ENCODE results near the gene RTN4R. TPM values are rescaled to one million over a fixed set of nuclear protein-coding genes. Genes with fewer than 3 reads are reported as not detected.

RTN4R gene
- total RNA-seq, 1 donor from 2014 or later, result 1.3 TPM

DNA sequence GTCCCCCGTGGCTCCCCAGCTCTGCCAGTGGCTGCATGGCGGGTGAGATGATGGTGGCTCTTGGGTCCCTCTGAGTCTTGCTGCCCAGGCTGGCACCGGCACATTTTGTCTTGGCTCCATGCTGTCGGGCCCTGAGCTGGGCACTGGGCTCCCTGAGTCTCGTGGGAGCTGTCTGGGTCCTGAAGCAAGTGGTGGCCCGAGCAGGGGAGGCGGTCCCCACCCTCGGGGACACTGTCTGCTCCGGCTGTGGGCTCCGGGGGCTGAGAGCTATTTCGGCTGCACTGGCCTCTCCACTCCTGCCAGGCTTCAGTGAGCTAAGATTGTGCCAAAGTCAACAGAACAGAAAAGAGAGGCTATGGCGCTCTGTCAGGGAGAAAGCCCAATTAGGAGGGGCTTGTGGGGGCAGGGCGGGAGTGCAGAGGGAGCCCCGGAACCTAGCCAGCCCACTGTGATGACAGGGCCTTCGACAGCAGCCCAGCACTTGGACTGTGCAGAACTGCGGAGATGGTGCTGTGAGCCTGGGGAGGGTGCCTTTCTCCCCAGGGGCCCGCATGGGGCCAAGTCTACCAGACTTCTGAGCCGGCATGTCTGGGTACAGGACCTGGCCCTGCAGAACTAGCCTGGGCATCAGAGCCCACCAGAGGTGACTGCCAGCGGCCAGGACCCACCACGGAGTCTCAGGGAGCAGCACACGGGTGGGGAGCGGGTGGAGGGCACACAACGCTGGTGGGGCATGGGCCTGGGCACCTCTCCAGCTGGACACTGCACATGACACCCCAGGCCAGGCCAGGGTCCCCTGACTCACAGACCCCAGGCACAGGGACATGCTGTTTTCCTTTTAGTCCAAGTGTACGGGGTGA, 38.0 kb downstream of the RTN4R start:
- DNase-seq, result no peak

DNA sequence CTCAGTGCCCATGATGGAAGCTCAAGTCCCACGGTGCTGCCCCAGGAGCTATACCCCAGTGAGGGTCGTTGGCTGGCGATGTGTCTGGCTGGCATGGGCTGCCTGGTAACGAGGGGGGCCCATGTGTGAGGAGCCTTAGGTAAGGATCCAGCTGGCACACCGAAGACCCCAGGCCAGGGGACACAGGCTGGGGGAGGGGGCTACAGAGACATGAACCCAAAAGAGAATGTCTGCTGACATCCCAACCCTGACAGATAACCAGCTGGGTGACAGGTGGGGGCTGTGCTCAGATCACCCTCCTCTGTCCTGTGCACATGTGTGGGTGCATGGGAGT, 39.2 kb downstream of the RTN4R start:
- no peak for DNase-seq

DNA sequence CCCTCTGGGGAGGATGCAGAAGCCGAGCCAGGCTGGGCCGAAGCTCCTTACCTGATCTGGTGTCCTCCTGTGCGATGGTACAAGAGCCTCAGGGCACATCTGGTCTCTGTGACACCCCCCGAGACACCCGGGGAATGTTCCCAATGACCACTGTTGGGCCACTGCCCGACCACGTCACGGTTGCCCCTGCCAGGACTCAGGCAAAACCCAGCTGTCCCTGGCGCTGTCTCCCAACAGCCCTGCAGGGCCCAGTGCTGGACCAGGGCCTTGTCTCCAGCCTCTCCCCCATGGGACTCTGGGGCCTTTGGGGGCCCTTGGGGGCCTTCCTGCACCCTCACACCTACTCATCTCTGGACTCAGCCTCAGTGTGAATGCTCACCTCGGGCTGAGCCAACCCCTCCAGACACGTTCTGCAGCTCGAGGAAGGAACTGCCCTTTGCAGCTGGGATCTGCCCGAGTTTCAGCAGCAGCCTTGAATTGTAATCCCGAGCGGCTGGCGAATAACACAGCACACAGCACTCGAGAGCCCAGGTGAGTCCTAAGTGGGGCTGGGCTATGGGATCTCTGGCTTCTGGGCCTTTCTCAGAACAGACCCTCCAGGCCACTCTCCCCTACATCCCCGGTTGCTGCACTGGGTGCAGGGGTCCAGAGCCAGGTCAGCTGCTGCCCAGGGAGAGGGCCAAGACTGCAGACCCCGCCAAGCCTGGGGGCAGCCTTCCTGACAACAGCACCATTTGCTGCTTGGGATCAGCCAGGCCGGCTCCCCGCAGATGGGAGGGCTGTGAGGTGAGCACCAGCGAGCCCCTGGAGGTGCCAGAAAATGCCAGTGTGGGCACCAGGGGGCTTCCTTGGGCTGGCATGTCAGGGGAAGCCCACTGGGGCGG, 39.8 kb downstream of the RTN4R start:
- DNase-seq, result no peak

DNA sequence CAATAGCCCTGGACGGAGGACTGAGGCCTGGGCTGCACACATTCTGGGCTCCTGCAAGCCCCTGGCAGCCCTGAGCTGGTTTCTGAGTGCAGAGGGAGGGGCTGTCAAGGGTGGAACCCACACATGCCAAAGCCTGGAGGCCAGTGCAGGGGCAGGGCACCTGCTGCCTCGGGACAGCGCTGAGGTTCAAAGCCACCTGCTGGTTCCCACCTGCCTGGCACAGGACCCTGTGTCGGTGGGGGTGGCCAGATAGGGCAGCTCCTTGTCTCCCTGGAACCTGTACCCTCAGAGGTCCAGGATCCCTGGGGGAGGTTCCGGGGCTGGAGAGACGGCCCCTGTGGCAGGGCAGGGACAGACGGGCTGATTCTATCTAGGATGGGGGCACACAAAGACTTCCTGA, 40.8 kb downstream of the RTN4R start:
- DNase-seq, result no peak

DNA sequence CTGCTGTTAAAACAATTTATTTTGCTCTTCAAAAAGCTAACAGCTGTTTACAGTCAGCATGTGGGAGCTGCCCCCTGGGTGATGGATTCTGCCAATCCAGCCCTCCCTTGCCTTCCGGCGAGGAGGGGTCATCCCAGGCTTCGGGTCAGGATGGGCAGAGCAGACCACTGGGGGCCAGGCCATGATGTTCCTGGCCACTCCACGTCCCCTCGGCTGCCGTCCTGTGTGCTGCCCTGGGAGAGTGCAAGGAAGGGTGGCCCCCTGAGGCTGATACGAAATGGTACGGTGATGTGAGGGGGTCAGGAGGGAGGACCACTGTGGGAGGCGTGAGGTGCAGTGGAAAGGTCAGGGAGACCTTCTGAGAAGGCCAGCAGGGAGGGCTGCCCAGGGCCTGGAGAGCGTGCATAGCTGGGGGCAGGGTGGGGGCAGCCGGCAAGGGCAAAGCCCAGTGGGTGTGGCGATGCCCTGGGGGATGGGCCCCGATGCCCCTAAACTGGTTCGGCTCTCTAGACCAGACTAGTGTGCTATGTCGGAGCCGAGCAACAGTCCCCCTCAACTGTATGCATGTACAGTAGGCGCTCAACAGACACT, 41.3 kb downstream of the RTN4R start:
- DNase-seq, result no peak

DNA sequence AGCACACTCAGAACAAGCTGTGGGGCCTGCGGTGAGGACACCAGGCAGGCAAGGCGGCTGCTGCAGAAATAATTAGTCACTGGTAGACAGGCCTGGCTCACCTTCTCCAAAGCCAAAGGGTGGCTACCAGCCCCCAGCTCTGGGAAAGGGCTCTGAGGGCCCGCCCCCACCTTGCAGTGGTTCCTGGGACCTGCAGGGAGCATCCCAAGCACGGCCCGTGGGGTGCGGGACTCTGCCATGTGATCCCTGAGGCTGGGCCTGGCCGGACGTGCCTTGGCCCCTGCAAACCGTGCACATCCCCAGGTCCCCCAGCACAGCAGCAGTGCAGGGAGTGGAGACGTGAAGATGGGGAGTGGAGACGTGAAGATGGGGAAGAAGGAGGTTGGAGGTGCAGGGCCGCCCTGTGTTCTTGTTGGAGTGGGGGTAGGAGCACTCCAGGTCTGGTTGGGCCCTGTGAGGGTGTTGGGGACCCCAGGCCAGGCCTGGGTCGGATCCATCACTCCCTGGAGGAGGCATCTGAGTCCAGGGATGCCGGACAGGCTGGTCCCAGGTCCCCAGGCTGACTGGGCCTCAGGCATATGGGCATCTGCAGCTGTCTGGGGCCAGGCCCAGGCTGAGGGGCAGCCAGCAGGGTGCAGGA, 41.9 kb downstream of the RTN4R start:
- no peak for DNase-seq

DNA sequence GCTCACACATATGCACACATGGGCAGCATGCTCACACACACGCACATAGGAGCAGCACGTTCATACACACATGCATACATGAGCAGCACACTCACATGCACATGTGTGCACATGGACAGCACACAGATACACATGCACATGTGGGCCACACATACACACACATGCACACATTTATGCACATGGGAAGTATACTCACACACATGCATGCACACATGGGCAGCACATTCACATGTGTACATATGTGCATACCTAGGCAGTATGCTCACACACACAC, 42.5 kb downstream of the RTN4R start:
- DNase-seq, result no peak

DNA sequence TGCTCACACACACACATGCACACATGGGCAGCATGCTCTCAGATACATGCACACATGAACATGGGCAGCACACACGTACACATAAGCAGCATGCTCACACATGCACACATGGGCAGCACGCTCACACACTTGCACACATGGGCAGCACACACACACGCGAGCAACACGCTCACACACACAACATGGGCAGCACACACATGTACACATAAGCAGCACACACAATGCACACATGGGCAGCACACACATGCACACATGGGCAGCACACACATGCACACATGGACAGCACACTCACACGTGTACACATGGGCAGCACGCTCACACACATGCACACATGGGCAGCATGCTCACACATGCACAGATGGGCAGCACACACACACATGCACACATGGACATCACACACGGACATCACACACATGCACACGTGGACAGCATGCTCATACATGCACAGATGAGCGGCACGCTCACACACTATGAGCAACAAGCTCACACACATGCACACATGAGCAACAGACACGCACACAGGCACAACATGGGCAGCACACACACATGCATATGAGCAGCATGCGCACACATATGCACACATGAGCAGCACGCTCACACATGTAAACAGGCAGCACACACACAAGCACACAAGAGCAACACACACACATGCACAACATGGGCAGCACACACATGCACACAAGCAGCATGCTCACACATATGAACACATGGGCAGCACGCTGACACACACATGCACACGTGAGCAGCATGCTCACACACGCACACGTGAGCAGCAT, 43.0 kb downstream of the RTN4R start:
- no peak for DNase-seq

DNA sequence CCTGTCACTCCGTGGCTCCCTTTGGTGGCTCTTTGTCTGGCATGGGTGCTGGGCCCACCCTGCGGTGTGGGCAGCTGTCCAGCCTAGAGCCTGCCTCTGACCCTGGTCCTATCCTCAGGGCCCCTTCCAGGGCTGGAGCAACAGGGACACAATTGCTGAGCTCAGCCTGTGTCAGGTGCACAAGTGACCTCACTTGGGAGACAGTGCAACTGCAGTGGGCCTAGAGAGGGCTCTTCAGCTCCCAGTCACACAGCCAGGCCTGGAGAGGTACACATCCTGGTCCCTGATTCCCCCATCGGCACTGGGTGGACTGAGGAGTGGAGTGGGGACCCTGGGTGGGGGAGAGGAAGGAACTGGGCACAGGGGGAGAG, 43.9 kb downstream of the RTN4R start:
- DNase-seq, result no peak

DNA sequence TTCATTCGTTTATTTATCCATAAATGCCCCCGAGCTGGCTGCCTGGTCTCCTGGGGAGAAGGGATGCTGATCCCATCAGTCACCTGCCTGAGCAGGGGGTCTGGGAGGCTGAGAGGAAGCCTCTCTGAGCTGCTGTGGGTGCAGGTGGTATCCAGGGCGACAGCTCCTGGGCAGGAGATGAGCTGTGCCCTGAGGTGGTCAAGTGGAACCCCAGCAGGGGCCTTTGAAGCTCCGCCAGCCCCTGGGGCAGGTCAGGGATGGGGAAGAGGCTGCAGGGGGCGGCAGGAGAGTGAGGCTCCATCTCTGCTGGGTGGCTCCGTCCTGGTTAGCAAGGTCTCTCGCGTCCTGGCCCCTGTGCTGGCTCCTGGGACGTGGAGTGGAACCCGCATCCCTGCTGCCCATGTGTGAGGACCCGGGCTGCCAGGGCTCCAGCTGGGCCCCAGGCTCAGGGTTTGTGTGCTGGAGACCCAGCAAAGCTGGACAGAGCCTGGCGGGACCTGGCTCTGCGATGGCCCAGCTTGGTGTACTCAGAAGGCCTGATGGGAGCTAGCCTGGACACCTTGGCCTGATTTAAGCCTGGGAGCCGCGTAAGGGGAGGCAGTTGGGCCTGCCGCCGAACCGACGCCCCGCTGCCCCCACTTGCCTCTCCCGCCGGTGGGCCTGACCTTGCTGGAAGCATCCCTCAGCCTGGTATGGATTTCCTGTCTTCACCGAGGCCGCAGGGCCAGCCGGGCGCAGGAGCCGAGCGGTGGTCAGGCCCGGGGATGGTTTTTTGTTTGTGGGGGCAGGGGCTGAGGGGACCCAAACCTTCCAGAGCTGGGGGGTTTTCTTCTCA, 44.5 kb downstream of the RTN4R start:
- no peak for DNase-seq

DNA sequence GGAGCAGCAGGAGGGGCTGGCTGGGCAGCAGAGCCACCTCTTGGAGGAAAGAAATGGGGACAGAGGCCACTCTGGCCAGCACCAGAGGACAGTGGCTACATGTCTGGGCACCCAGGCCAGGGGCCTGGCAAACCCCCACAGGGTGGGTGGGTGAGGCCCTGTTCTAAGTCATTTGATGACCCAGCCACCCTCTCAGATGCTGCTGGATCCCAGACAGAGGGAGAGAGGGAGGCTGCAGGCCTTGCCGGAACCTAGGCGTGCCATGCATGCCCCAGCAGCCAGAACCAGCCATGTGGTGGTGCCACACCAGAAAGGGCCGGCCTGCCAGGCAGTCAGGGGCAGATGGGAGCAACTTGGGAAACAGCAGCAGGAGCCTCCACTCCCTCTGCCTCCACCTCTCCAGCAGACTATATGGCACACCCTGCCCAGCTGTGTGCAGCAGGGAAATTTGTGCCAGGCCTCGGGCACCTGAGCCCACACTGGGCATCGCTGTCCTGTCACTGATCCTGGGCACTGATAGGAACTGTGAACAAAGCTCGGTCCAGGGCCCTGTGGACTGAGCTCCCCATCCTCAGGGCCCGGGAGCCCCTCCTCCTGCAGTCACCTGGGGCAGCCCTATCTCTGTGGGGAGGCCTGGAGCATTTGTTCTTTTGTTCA, 45.2 kb downstream of the RTN4R start:
- no peak for DNase-seq

DNA sequence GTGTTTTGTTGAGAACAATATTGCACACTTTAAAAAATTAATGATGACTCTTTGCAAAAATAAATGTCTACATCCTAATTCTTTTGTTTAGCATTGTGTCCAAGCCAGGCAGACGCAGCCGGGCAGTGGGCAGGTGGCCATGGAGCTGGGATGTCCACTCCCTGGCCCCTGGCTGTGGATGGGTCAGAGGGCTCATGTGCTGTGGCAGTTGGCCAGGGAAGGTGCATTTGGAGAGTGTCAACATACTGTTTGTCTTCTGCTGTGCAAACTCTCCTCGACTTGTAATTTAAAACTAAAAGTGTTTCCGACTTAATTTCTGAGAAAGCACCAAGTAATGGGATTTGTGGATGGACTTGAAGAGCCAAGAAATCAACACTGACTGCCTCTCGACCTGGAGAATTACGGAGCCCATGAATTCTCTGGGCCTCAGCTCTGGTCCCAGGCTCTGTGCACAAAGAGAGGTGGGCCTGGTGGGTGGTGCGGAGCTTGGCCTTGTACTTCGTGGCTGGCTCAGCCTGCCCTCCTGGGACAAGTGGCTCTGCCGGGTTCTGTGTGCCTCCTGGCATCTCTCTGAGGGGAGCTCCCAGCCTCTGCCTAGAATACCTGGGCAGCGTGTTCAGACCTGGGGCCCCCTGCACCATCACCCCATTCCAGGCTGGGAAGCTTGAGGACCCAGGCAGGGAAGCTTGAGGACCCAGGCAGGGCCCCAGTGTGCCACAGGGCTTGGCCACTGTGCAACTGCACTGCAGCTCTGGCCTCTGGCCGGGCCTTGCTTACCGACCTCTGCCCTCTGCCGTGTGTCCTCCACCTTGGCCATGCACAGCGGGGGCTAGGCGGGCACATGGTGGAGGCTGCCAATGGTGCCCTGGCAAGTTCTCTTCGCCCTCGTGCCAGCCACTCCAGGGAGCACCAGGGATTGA, 46.4 kb downstream of the RTN4R start:
- no peak for DNase-seq

DNA sequence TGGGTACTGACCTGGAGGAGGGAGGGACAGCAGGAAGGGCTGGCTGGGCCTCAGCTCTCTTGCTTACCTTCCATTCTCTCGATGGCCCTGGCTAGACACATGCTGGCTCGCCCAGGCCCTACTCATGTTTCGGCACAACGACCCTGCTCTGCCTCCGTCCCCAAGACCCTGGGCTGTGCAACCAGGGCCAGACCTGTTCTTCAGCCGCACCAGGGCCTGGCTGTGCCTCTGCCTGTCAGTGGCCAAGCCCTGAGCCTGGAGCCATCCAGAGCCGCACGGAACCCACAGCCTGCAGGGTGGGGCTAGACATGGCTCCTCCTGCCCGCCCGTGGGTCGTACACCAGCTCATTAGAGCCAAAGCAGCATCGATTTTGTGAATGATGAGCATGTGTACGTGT, 47.5 kb downstream of the RTN4R start:
- DNase-seq, result no peak

DNA sequence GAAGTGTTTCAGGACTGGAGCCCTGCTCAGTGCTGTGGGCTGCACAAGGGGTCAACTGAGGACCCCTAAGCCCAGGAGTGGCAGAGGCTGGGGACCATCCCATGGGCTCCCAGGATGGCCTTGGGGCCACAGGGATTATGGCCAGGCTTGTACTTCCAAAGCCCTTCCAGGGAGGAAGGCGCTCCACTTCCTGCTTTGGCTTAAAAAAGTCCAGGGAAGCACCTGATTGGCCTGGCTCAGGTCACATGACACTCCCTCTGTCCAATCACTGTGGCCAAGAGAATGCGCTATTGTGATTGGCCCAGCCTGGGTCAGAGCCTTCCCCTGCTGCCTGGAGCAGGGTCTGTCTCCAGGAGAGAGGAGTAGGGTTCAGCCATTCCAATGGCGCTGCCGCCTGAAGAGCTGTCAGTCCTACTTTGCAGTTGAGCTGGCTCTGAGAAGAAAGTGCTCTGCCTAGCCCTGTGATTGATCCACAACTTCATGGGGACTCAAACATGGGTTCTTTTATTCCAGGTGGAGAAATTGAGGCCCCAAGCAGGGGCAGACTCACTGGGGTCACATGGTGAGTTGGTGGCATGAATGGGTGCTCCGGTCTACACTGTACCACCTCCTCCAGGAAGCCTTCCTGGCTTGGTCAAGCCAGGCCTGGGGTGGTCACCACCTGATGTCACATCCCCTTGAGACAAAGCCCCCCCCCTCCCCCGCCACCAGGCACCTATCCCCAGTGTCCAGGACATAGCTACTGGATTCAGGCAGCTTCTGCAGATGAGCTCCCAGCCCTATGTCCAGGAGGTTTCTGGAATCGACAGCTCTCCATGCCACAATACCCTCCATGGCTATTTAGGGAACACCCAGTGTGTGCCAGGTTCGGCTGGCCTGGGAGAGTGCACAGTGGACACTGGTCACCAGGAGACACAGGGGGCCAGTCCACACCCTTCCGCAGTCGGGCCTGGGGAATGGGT, 48.2 kb downstream of the RTN4R start:
- no peak for DNase-seq

DNA sequence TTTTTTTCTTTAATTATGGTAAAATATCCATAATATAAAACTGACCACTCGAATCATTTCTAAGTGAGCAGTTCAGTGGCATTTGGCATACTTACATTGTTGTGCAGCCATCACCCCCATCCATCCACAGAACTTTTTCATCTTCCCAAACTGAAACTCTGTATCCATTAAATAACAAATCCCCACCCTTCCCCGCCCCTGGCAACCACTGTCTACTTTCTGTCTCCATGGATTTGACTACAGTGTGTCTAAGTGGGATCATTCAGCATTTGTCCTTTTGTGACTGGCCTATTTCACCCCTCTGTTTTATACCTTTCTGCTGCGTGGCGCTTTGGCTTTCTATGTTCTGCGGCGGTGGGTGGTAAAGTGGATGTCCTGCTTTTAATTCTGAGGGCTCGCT, 49.1 kb downstream of the RTN4R start:
- DNase-seq, result no peak

DNA sequence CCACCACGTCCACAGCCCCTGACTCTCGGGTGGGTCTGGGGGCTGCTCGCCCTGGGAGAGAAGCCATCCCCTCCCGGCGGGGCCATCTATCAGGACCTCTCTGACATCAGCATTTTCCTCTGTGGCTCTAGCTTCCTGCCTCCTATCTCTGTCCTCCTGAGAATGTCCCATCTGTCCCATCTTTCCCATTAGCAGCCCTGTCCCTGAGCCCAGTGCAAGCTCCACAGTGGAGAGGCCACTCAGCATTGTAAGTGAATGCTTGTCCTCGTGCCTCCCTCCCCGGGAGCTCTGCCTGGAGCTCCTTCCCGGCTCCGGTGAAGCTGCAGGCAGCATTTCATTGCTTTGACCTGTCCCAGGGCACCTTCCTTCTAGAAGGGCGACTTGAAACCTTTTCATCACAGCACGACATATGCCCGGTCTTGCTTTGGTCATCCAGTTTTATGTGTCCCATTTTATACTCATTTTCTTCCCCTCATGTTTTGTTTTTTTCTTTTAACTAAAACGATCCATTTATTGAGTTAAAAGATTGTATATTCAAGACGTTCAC, 49.7 kb downstream of the RTN4R start:
- no peak for DNase-seq

DNA sequence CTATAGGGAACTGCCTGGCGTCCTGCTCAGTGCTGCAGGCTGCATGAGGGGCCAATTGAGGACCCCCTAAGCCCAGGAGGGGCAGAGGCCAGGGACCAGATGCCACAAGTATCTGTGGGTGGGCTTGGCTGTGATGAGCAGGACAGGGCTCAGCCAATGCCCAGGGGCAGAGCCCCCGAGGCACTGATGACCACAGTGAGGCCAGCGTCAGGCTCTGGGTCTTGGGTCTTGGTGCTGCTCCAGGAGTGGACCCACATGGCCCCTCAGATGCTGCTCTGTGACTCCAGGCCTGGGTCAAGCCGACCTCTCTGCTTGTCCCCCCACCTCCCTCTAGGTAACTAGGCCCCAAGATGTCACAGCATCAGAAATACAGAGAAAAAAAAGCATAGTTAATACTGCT, 50.6 kb downstream of the RTN4R start:
- no peak for DNase-seq

DNA sequence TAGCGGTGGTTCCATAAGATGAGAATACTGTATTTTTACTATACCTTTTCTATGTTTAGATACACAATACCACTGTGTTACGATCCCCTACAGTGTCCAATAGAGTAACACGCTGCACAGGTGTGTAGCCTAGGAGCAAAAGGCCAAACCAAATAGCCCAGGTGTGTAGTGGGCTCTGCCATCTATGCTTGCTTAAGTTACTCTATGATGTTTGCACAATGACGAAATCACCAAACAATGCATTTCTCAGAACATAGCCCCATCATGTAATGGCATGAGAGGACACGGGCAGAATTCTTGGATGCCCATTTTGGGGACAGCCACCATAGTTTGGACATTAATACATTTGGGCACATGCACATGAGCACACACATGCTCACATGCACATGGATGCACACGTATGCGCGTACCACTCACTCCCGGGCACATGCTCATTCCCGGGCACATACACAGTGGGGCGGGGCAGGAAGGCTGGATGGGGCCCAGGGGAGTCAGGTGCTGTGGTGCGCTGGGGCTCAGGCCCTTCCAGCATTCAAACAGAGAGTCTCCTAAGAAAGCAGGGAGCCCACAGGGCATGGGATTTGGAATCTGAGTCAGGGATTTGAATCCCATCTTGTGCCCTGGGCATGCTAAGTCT, 51.1 kb downstream of the RTN4R start:
- DNase-seq, result no peak
